Activated naive CD8-positive, alpha-beta T cell treated with anti-CD3 and anti-CD28 coated beads, Interleukin-2, amount 10 ng/mL, durations not matched to agents 7 days and 5 days (primary cell): ENCODE results near the gene ARHGEF37. TPM values are rescaled to one million over a fixed set of nuclear protein-coding genes. Genes with fewer than 3 reads are reported as not detected.

ENCODE experiments used
- ATAC-seq: fragments of 150-1000 bp; cut with Tn5 transposase; one replicate; pipeline ENCODE4 v1.10.0; 2021; ENCODE audit warnings: low read depth, moderate library complexity
- POLR2A ChIA-PET: fragments of 350-600 bp; sonication (Branson Sonifier 250); formaldehyde crosslinking; loops from one replicate; lab custom pipeline; 2021; ENCODE audit warnings: antibody characterized with exemption; lab: Charles Lee
- DNase-seq: peaks from one replicate; pipeline ENCODE4 v3.0.0; 2021
- H3K27ac Mint-ChIP-seq: one replicate; pipeline ENCODE4 v1.8.0; 2022; ENCODE audit warnings: mild to moderate bottlenecking, mixed read lengths
- H3K27me3 Mint-ChIP-seq: one replicate; pipeline ENCODE4 v1.8.0; 2022; ENCODE audit warnings: mild to moderate bottlenecking, moderate library complexity, mixed read lengths
- H3K36me3 Mint-ChIP-seq: one replicate; pipeline ENCODE4 v1.8.0; 2021; ENCODE audit warnings: mild to moderate bottlenecking, mixed read lengths
- H3K4me1 Mint-ChIP-seq: one replicate; pipeline ENCODE4 v1.8.0; 2021; ENCODE audit warnings: mixed read lengths
- H3K4me3 Mint-ChIP-seq: one replicate; pipeline ENCODE4 v1.8.0; 2022; ENCODE audit warnings: mild to moderate bottlenecking, moderate library complexity, mixed read lengths
- H3K9me3 Mint-ChIP-seq: one replicate; pipeline ENCODE4 v1.8.0; 2021; ENCODE audit warnings: mixed read lengths
- total RNA-seq, 2 experiments: library from RNA; stranded (reverse); gene quantifications; one replicate each; pipeline ENCODE4 v1.2.3, GENCODE V29; 2021

The ARHGEF37 gene
- total RNA-seq, 2 experiments from 2014 or later = 0.82 to 0.83 TPM

DNA sequence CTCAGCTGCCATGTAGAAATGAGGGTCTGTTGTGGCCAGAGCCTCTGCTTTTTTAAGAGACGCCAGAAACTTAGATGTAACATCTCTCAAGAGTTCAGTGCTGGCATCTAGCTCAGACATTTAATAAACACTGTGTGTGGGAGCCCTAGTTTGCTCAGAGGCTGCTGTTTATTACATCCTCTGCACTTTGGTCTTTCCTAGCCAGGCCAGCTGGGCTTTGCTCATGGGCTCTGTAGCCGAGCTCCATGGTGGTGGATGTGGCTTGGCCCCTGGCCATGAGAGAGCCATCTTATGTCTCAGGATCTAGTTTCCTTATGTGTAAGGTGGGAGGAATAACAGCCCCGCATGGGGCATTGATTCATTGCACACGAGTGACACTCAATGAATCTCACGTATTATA is 30.0 kb downstream of the ARHGEF37 start:
- H3K4me1 Mint-ChIP-seq = peaks cover 7% of the 10 kb centered on the region
- no peaks in the 10 kb centered on the region for H3K27me3 Mint-ChIP-seq
- no peaks in the 10 kb centered on the region for H3K36me3 Mint-ChIP-seq
- no peaks in the 10 kb centered on the region for H3K9me3 Mint-ChIP-seq
- ATAC-seq = no peak
- DNase-seq = no peak
- POLR2A ChIA-PET = no interaction called here
- no peak overlapping the region for H3K27ac Mint-ChIP-seq
- H3K4me3 Mint-ChIP-seq = no peak overlapping the region

DNA sequence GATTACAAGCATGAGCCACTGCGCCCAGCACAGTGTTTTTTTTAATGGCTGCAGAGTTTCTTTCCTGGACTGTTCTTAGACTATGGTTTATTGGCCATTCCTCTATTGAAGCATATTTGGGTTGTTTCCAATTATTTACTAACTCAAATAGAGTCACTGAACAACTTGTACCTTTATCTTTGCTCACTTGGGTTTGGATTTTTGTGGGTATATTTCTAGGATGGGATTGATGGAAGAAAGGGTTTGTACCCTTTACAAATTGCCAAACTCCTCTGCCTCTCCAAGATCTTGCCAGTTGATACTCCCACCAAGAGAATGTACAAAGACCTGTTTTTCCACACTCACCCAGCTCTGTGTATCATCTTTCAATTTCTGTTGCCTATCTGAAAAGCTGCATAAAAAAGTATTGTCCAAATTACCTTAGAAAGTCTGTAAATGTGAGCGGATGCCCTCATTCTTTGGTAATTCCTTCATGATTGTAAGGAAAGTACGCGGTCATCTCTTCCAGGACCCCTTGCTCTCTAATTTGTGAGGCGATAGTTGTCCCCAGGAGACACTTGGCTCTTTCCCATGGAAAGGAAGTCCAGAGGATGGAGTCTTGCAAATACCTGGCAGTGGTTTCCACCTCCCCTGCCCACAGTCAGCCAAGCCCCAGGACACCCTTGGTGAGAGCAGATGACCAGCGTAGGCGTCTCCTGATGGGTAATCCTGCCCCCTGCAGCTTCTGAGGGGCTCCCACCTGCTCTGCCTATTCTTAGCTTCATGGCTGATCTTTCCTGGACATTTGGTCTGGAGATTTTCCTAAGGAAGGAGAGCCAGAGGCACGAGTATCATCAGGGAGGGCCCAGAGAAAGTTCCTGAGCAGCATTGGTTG is 33.0 kb downstream of the ARHGEF37 start:
- Mint-ChIP-seq H3K4me3 (no peak overlapping the region), H3K27me3 (peaks cover 1% of the 10 kb centered on the region), H3K36me3 (no peaks in the 10 kb centered on the region), H3K9me3 (no peaks in the 10 kb centered on the region), H3K4me1 (peaks cover 6% of the 10 kb centered on the region), H3K27ac (no peak overlapping the region)
- POLR2A ChIA-PET = interaction anchor here (0.7 kb wide), 1 partner anchor 217 kb away, joined by 3 read pairs; no protein-coding TSS in a partner anchor
- DNase-seq = no peak
- no peak for ATAC-seq

DNA sequence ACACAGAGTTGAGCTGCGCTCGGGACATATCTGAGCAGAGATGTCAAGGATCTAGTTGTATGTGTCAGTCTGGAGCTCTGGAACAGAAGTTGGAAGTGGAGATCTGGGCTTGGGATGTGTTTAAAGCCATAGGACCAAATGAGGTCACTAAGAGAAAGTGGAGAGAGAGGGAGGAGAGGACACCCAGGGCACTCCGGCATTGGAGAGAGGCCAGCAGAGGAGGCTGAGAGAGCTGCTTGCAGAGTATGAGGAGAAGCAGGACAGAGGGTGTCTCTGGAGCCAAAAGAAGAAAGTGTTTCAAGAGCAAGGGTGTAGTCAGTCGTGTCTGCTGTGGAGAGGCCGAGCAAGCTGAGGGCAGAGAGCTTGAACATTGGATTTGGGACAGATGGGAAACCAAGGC is 34.7 kb downstream of the ARHGEF37 start:
- H3K27ac Mint-ChIP-seq = no peak overlapping the region
- no peak for DNase-seq
- H3K4me1 Mint-ChIP-seq = peaks cover 6% of the 10 kb centered on the region
- H3K36me3 Mint-ChIP-seq = no peaks in the 10 kb centered on the region
- no peaks in the 10 kb centered on the region for H3K9me3 Mint-ChIP-seq
- no peak for ATAC-seq
- H3K4me3 Mint-ChIP-seq = no peak overlapping the region
- H3K27me3 Mint-ChIP-seq = peaks cover 1% of the 10 kb centered on the region
- POLR2A ChIA-PET = no interaction called here

DNA sequence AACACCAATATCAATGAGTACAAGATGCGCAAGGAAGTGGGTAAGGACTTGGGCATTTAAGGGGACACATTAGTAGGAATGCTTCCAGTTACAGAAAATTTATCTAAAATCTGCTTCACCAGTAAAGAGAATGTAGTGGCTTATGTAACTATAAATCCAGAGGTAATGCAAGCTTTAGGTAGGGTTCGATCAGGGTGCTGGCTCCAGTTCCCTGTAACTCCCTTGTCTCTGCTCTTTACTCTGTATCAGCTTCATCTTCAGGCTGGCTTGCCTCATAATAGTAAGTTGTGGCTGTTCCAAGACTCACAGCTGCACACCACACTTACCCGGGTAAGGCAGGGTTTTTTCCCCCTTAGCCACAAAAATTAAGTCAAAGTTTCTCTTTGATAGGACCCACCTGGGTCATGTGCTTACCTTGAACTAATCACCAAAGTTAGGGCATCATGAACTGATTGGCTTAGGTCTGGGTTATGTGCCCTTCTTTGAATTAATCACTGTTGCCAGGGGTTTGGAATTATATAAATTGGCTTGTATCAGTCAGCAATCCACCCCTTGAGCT is 35.5 kb downstream of the ARHGEF37 start:
- Mint-ChIP-seq H3K36me3 (no peaks in the 10 kb centered on the region), H3K4me3 (no peak overlapping the region)

DNA sequence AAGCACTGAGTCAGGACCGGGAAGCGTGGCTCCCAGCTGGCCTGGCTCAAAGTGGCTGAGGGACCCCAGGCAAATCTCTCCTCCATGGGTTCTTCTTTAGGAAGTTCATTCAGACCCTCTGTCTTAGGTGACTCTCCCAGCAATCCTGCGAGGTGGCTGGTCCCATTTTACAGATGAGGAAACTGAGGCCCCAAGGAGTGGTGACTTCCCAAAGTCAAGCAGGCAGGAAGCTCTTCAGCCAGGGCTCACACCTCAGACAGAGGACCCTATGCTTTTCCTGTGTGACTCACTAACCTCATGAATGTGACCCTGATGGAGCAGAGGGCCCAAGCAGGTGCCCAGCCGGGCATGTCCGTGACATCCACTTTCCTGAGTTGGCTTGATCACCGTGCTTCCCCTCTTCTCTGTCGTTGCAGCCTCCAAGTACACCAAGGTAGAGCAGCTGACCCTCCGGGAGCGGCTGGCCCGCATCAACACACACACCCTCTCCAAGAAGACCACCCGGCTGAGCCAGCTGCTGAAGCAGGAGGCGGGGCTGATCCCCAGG is 36.5 kb downstream of the ARHGEF37 start:
- no peak overlapping the region for H3K4me3 Mint-ChIP-seq
- ATAC-seq (no peak), DNase-seq (no peak)
- POLR2A ChIA-PET = no interaction called here
- peaks cover 1% of the 10 kb centered on the region for H3K27me3 Mint-ChIP-seq
- H3K27ac Mint-ChIP-seq = no peak overlapping the region
- no peaks in the 10 kb centered on the region for H3K9me3 Mint-ChIP-seq
- H3K4me1 Mint-ChIP-seq = peaks cover 6% of the 10 kb centered on the region
- H3K36me3 Mint-ChIP-seq = no peaks in the 10 kb centered on the region

More for the DNA sequence above, 35.5 kb downstream of the ARHGEF37 start:
- H3K4me1 Mint-ChIP-seq = peaks cover 6% of the 10 kb centered on the region
- DNase-seq (no peak), ATAC-seq (peak; percentile 44)
- H3K27me3 Mint-ChIP-seq = peaks cover 1% of the 10 kb centered on the region
- POLR2A ChIA-PET = no interaction called here
- H3K9me3 Mint-ChIP-seq = no peaks in the 10 kb centered on the region
- H3K27ac Mint-ChIP-seq = no peak overlapping the region

DNA sequence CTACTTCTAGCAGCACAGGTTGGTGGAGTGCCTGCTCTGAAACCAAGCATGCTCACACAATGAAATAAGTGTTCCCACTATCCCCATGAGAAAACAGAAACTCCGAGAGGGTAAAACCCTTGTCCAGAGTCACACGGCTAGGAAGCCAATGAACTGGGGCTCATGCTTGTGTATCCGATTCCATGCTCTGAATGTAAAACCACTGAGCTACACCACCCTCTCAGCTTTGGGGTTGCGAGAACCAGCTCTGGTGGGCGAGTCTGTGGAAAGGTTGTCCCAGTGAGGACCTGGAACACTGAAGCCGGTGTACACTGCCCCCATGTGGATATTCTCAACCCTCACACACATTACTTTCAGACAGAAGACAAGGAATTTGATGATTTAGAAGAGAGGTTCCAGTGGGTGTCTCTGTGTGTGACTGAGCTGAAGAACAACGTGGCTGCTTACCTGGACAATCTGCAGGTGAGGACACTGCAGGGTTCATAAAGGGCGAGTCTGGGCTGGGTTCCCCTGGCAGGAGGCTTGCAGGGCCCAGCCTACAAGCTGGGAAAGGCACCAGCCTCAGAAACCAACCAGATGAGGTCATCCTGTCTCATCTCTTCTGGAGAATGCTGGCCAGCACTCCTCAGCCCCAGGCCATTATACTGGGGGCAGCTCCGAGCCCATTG is 37.4 kb downstream of the ARHGEF37 start:
- DNase-seq = no peak
- H3K27ac Mint-ChIP-seq = no peak overlapping the region
- H3K4me3 Mint-ChIP-seq = no peak overlapping the region
- peak; percentile 62 for ATAC-seq
- H3K27me3 Mint-ChIP-seq = peaks cover 1% of the 10 kb centered on the region
- H3K9me3 Mint-ChIP-seq = no peaks in the 10 kb centered on the region
- POLR2A ChIA-PET = no interaction called here
- peaks cover 6% of the 10 kb centered on the region for H3K4me1 Mint-ChIP-seq
- no peaks in the 10 kb centered on the region for H3K36me3 Mint-ChIP-seq

DNA sequence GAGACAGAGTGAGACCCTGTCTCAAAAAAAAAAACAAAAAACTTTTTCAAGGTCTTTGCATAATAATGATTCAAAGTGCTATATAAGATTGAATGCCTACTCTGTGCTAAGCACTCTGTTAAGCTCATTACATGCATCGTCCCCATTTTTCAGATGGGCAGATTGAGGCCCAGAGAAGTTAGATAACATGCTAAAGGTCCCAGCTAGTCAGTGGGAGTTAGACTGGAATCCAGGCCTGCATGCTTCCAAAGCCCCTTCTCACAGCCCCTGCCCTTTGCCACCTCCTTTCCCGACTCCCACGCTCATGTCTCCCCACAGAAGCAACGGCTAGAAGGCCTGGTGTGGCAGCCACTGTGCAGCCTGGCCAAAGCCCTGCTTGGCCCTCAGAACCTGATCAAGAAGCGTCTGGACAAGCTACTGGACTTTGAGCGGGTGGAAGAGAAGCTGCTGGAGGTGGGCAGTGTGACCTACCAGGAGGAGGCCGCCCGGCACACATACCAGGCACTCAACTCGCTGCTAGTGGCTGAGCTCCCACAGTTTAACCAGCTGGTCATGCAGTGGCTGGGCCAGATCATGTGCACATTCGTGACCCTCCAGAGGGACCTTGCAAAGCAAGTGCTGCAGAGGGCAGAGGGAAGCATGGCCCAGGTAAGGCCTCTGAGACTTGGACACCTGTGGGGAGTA is 40.3 kb downstream of the ARHGEF37 start:
- ATAC-seq = no peak
- H3K4me3 Mint-ChIP-seq = no peak overlapping the region
- no peaks in the 10 kb centered on the region for H3K9me3 Mint-ChIP-seq
- no peak for DNase-seq
- H3K36me3 Mint-ChIP-seq = no peaks in the 10 kb centered on the region
- H3K4me1 Mint-ChIP-seq = peaks cover 3% of the 10 kb centered on the region
- H3K27ac Mint-ChIP-seq = no peak overlapping the region
- POLR2A ChIA-PET = no interaction called here
- peaks cover 5% of the 10 kb centered on the region for H3K27me3 Mint-ChIP-seq

DNA sequence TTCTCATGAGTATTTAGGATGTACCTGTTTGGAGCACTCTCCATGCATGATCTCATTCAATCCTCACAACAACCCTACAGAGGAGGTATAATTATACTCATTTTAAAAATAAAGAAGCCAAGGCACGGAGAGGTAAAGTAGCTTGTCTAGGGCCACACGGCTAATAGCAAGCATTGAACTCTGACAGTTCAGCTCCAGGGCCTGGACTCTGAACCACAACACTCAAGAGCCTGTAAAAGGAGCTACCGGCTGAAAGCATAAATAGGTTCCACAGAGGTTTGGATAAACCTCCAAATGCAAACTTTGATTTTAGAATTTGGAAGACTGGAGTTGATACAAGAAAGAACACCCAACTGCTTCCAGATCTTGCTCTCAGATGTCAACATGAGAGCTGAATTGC is 41.2 kb downstream of the ARHGEF37 start:
- no peak for ATAC-seq
- POLR2A ChIA-PET = no interaction called here

DNA sequence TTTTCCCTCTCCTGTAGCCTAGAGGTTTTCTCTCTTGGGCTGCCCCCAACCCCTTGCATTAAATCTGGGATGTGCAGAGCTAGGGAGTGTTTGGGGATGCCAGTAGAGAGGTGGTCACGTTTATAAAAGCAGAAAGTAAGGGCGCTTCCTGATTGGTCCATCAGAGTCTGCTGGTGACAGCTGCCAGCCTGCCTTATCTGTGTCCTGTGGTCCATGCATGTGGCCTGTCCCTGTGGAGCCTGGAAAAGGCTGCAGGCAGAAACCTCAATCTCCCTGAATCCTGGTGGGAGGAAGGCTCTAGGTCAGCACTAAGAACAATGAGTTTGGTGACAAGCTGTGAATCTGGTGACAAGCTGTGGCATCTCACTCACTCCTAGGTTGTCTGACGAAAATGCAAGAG is 42.2 kb downstream of the ARHGEF37 start:
- POLR2A ChIA-PET = no interaction called here
- DNase-seq (no peak), ATAC-seq (no peak)
- no peaks in the 10 kb centered on the region for H3K36me3 Mint-ChIP-seq
- H3K4me1 Mint-ChIP-seq = peaks cover 1% of the 10 kb centered on the region
- H3K9me3 Mint-ChIP-seq = no peaks in the 10 kb centered on the region
- H3K4me3 Mint-ChIP-seq = no peak overlapping the region
- no peak overlapping the region for H3K27ac Mint-ChIP-seq
- H3K27me3 Mint-ChIP-seq = peaks cover 5% of the 10 kb centered on the region

More for the DNA sequence above, 41.2 kb downstream of the ARHGEF37 start:
- H3K36me3 Mint-ChIP-seq = no peaks in the 10 kb centered on the region
- no peak overlapping the region for H3K4me3 Mint-ChIP-seq
- no peaks in the 10 kb centered on the region for H3K9me3 Mint-ChIP-seq
- peaks cover 5% of the 10 kb centered on the region for H3K27me3 Mint-ChIP-seq
- H3K27ac Mint-ChIP-seq = no peak overlapping the region
- peaks cover 1% of the 10 kb centered on the region for H3K4me1 Mint-ChIP-seq
- DNase-seq = no peak

DNA sequence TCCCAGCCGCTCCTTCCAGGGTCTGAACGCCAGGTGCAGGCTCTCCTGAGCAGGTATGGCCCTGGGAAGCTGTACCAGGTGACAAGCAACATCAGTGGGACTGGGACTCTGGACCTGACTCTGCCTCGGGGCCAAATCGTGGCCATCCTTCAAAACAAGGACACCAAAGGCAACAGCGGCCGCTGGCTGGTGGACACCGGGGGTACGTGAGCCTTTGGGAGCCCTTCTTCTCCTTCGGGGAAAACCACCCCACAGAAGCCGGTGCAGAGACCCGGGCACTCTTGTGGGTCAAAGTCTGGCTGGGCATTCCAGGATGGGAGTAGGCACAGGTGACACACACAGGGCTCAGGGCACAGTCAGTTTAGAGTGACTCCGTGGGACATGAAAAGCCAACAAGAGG is 45.8 kb downstream of the ARHGEF37 start:
- Mint-ChIP-seq H3K36me3 (no peaks in the 10 kb centered on the region), H3K27me3 (peaks cover 8% of the 10 kb centered on the region), H3K4me3 (no peak overlapping the region), H3K27ac (no peak overlapping the region), H3K4me1 (peaks cover 1% of the 10 kb centered on the region), H3K9me3 (no peaks in the 10 kb centered on the region)
- ATAC-seq (no peak), DNase-seq (no peak)
- POLR2A ChIA-PET = no interaction called here

DNA sequence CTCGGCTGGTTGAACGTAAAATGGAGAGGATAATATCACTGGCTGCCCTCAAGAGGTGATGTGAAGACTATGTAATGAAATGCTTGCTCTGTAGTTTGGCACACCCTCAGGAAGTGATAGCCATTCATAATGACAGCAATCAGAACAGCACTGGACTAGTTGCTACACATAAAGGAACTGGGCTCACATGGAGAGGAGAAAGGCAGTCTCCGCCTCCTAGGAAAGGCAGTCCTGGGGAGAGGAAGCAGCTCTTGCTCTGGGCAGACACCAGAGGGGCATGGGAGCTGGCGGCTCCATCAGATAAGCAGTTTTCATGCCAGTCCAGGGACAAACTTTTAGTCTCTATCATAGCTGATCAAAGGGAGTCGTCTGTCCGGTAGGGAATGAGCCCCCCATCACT is 46.9 kb downstream of the ARHGEF37 start:
- ATAC-seq (no peak), DNase-seq (no peak)
- Mint-ChIP-seq H3K4me1 (peaks cover 9% of the 10 kb centered on the region), H3K4me3 (no peak overlapping the region), H3K9me3 (no peaks in the 10 kb centered on the region), H3K36me3 (no peaks in the 10 kb centered on the region), H3K27me3 (peaks cover 8% of the 10 kb centered on the region), H3K27ac (no peak overlapping the region)
- POLR2A ChIA-PET = no interaction called here

DNA sequence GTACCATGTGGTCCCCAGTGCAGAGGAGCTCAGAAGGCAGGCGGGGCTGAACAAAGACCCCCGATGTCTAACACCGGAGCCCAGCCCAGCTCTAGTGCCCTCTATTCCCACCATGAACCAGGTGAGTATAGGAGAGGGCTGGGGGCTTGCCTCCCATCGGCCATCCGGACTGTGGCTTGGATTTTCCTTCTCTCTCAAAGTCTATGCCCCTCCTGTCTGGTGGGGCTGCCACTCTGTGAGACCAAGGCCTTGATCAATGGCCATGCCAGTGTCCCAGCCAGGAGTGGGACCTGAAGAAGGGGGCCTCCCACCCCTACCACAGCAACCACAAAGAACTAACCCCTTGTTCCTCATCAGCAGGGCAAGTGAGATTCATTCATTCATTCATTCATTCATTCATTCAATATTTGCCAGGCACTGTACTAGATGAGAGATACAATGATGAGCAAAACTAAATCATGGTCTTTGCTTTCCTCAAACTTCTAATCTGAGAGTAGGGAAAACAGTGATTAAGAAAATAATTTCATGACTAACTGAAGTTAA is 47.6 kb downstream of the ARHGEF37 start:
- ATAC-seq = no peak
- Mint-ChIP-seq H3K4me1 (peaks cover 11% of the 10 kb centered on the region), H3K9me3 (no peaks in the 10 kb centered on the region), H3K27ac (no peak overlapping the region), H3K4me3 (no peak overlapping the region), H3K27me3 (peaks cover 8% of the 10 kb centered on the region), H3K36me3 (no peaks in the 10 kb centered on the region)
- POLR2A ChIA-PET = no interaction called here
- no peak for DNase-seq

DNA sequence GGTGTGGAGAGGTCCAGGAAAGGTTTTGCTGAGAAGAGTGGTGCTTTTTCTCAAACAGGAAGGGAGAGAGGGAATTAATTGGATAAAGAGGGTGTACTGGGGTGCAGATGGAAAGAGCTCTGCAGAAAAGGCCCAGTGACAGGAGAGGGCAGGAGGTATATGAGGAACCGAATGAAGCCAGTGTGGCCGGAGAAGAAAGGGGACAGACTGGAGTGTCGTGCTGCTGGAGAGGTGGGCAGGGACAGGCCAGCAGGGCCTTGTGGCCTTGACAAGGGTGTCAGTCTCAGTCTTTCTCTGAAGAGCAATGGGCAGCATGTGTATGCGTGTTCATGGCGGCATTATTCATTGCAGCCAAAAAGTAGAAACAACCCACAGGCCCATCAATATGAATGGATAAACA is 48.1 kb downstream of the ARHGEF37 start:
- H3K4me1 Mint-ChIP-seq = peaks cover 11% of the 10 kb centered on the region
- no peaks in the 10 kb centered on the region for H3K36me3 Mint-ChIP-seq
- DNase-seq (no peak), ATAC-seq (no peak)
- H3K9me3 Mint-ChIP-seq = no peaks in the 10 kb centered on the region
- peaks cover 6% of the 10 kb centered on the region for H3K27me3 Mint-ChIP-seq
- H3K27ac Mint-ChIP-seq = no peak overlapping the region
- POLR2A ChIA-PET = no interaction called here
- no peak overlapping the region for H3K4me3 Mint-ChIP-seq
